ENCODE data around the gene USP31.
A peak's percentile ranks its signal among the peaks of the same experiment; 100 is the strongest.
"Not testable (repeated sequence)": the region's sequence is repeated elsewhere in the genome, so short reads cannot be mapped to it uniquely, and the experiment has no call there.

Gene USP31

GRCh38 chr16:23155445-23156049, 6.3 kb upstream of the USP31 start:
- DNase-seq: no peak

GRCh38 chr16:23152386-23153178, 3.3 kb upstream of the USP31 start:
- DNase-seq: no peak

GRCh38 chr16:23149993-23150364, 727 bp upstream of the USP31 start:
- no peak for DNase-seq

DNA sequence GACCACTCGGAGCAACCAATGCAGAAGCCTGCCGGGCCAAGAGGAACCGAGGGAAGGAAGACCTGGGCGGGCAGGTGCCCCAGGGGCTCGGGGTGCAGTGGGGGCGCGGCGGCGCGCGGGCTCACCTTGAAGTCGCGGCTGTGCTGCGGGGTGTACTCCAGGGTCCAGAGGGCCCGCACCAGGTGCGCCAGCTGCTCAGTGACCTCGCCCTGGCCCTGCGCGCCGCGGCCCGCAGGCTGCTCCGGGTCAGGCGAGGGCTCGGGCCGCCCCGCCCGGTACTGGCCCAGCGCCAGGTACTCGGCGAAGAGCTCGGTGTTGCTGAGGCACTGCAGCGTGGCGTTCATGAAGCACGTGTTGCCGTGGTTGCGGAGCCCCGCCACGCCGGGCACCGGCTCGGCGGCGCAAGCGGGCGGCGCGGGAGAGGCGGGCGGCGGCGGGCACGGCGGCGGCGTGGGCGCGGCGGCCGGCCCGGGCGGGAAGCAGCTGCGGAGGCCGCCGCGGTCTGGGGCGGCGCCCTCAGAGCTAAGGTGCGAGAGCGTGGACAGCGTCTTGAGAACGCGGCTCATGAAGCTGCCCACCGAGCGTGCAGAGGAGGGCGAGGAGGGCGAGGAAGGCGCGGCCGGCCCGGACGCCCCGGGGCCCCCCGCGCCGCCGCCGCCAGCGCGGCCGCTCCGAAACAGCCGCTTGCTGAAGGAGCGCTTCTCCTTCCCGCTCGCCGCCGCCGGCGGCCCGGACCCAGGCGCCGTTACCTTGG, 562 bp downstream of the USP31 start:
- peak; percentile 86 for DNase-seq

- DNase-seq: no peak
These were observed 1.1 kb downstream of the USP31 start for GRCh38 chr16:23148166-23148512.

GRCh38 chr16:23147666-23148065, 1.6 kb downstream of the USP31 start:
- no peak for DNase-seq

DNA sequence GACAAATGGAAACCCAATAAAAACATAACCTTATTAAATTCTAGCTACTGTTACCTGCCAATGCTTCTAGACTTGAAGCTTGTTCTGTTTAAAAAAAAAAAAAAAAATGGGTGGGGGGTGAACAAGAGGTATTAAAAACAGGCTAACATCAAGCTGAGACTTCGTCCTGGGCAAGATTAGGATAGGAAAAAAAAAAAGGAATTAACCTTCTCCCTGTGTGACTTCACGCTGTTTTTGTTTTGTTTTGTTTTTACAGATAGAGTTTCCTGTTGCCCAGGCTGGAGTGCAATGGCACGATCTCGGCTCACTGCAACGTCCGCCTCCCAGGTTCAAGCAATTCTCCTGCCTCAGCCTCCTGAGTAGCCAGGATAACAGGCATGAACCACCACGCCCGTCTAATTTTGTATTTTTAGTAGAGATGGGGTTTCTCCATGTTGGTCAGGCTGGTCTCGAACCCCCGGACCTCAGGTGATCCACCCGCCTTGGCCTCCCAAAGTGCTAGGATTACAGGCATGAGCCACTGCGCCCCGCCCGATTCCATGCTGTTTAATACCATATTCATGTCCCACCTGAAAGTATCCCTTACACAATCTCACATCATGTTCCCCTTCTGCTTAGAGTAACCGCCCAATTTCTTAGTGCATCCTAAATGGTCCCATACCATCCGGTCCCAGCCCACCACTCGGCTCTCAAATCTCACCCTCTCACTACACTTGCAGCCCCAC, 2.2 kb downstream of the USP31 start:
- no peak for DNase-seq

GRCh38 chr16:23145608-23146007, 3.6 kb downstream of the USP31 start:
- no peak for DNase-seq

GRCh38 chr16:23145186-23145585, 4.1 kb downstream of the USP31 start:
- no peak for DNase-seq

- DNase-seq: not testable (repeated sequence)
These were observed 4.9 kb downstream of the USP31 start for GRCh38 chr16:23144393-23144792.

GRCh38 chr16:23143391-23143790, 5.9 kb downstream of the USP31 start:
- DNase-seq: no peak

- no peak for DNase-seq
These were observed 7.1 kb downstream of the USP31 start for GRCh38 chr16:23141959-23142740.

DNA sequence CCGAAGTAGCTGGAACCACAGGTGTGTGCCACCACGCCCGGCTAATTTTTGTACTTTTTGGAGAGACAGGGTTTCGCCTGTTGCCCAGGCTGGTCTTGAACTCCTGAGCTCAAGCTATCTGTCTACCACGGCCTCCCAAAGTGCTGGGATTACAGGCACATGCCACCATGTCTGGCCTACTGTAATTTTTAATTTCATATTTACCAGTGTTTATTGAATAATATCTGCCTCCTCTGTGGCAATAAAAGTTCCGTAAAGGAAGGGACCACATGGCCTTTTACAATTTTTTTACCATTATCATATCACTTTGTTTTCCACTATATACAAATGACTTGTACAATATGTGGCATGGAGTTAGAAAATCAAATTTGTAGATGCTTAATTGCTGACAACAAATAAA, 7.8 kb downstream of the USP31 start:
- no peak for DNase-seq

DNA sequence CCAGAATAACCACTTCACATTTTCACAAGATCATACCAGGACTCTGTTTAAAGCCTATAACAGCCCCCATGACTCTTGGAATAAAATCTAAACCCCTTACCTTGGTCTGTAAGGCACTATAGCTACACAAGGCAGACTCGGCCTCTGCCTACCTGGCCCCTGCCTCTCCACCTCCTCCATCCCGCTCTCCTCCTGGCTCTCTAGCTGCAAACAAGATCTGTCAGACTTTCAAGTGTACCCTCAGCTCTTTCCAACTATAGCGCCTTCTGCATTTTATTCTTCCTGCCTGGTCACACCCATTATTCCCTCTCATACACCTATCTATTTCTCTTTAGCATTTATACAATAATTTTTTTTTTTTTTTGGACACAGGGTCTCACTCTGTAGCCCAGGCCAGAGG, 8.2 kb downstream of the USP31 start:
- DNase-seq: no peak

DNA sequence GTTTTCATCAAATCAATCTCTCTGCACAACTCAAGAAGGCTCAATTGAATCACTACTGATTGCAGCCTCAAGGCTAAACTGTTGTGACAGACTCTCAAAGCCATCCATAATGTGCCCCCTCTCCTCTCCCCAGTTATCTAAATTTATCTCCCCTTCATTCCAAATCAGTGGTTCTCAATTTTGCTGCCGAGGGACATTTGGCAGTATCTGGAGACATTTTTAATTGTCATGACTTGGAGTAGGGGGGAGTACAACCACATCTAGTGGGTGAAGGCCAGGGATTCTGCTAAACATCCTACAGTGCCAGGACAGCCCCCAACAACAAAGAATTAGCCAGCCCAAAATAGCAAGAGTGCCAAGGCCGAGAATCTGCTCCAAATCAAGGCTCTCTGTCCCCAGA, 9.1 kb downstream of the USP31 start:
- DNase-seq: no peak

DNA sequence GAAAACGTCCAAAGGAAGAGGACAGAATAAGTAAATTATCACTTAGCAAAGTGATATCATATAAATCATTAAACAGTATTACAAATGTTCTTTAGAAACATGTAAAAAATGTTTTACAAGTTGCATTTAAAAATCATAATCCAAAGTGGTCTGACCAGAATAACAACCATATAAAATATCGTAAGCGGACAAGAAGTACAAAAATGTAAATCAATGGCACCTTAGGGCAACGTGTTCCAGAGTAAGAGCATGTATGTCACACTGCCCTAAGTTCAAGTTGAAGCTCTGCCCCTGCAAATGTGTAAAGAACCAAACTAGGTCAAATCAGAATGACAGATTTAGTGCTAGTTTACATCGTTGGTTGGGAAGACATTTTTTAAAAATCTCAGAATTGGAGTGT, 11.4 kb downstream of the USP31 start:
- DNase-seq: no peak

DNA sequence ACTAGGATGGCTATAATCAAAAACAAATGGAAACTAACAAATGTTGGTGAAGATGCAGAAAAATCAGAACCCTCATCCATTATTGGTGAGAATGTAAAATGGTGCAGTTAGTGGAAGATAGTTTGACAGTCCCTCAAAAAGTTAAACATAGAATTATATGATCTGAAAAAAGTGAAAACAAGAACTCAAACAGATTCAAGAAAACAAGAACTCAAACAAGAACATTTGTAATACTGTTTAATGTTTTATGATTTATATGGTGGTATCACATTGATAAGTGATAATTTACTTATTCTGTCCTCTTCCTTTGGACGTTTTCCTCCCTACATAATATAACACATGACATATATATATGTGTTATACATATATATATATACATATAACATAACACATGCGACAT, 12.0 kb downstream of the USP31 start:
- DNase-seq: no peak

DNA sequence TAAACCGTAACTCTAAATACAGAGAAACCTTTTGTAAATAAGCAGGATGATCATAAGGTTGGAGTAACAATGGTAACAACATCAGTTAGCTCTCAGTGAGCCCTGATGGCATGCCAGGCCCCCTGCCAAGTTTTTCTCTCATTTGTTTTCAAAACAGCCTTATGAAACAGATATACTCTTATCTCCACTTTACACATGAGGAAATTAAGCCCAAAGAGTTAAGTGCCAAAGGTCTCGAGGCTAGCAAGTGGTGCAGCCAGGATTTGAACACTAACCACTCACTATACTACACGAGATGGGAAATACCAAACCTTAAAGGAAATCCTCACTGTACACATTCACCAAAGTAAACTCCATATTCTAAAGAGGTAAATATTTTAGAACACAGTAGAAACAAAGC, 15.0 kb downstream of the USP31 start:
- no peak for DNase-seq

DNA sequence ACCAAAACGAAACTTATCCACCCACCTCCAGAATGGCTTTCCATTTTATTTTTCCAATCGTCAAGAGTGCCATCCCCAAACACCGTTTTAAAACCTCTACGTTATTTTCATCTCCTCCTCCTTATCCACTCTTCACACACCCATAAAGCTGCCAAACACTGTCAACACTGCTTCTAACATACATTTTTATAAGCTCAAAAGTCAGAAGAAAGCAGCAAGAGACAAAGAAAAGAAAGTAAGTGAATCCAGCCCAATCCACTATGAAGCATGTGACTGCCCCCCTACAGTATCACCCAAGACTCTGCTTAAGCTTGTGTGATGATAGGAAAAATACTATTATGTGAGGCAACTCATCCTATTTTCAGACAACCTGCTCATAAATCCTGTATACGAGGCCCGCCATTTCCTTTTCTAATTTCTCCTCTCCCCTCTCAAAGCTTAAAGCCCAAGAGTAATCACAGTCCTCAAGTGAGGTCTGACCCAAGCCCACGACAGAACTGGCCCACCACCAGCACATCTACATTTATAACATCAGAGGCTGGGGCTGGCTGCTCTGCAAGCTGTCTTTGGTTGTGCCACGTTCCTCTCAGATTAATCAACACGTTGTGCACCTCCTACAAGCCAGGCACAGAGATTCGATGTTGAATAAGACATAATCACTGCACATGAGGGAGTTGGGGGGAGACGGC, 16.3 kb downstream of the USP31 start:
- DNase-seq: no peak

DNA sequence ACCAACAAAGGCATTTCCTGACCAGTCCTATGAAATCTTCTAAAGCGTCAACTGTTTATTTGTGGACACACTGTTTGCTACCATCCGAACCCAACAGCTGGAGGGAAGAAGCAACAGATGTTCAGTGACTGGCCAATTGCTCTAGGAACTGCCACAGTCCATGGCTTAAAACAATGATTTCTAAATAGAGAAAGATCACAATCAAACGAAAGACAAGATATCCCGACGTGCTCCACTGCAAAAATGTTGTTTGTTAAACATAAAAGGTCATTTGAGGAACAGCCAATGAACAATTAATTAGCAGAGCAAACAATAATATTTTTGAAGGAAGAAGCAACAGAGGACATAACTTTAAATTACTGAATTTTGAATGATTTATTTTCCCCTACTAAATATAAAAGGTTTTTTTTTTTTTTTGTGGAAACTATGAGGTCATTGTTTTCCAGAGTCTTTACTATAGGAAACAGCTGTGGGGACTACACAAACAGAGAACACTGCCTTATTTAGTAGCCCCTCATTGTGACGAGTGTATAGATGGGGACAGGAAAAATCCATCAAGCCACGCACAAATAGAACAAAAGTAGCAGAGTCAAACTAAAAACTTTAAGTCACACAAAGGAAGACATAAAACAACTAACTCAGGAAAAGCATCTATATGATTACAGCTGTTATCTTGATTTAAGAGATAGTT, 17.2 kb downstream of the USP31 start:
- no peak for DNase-seq

GRCh38 chr16:23131436-23131835, 17.8 kb downstream of the USP31 start:
- DNase-seq: no peak
